Measurements from ENCODE around the gene SCAI.

Gene SCAI

GRCh38 chr9:124894035-124894740 is 249.1 kb downstream of the SCAI start:
- TF ChIP-seq, protein P1, sequence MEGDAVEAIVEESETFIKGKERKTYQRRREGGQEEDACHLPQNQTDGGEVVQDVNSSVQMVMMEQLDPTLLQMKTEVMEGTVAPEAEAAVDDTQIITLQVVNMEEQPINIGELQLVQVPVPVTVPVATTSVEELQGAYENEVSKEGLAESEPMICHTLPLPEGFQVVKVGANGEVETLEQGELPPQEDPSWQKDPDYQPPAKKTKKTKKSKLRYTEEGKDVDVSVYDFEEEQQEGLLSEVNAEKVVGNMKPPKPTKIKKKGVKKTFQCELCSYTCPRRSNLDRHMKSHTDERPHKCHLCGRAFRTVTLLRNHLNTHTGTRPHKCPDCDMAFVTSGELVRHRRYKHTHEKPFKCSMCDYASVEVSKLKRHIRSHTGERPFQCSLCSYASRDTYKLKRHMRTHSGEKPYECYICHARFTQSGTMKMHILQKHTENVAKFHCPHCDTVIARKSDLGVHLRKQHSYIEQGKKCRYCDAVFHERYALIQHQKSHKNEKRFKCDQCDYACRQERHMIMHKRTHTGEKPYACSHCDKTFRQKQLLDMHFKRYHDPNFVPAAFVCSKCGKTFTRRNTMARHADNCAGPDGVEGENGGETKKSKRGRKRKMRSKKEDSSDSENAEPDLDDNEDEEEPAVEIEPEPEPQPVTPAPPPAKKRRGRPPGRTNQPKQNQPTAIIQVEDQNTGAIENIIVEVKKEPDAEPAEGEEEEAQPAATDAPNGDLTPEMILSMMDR (IDR thresholded peaks at IDR 0.05; ENCODE audit: control insufficient read depth, insufficient read depth, low read depth, low read length, missing control alignments), result no peak
- no peak for DNase-seq (ENCODE audit: low read depth)

More at GRCh38 chr9:124894035-124894740, 249.1 kb downstream of the SCAI start:
- H3K4me3 ChIP-seq (ENCODE audit: control insufficient read depth, low read depth, low read length), result no peak overlapping the region

Measured in AG09309 (cell line).